ENCODE results near the gene TRPV4.

The TRPV4 gene

DNA sequence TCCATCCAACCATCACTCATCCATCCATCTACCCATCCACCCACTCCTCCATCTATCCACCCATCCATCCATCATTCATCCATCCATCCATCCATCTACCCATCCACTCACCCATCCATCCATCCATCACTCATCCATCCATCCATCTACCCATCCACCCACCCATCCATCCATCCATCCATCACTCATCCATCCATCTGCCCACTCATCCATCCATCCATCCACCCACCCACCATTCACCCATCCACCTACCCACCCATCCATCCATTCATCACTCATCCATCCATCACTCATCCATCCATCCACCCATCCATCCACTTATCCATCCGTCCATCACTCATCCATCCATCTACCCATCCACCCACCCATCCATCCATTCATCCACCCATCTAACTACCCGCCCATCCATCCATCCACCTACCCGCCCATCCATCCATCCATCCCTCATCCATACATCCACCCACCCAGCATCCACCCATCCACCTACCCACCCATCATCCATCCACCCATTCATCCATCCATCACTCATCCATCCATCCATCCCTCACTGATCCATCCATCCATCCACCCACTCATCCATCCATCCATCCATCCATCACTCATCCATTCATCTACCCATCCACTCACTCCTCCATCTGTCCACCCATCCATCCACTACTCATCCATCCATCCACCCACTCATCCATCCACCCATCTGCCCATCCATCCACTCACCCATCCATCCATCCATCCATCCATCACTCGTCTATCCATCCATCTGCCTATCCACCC lies 24.1 kb downstream of the TRPV4 start:
- DNase-seq = no peak

DNA sequence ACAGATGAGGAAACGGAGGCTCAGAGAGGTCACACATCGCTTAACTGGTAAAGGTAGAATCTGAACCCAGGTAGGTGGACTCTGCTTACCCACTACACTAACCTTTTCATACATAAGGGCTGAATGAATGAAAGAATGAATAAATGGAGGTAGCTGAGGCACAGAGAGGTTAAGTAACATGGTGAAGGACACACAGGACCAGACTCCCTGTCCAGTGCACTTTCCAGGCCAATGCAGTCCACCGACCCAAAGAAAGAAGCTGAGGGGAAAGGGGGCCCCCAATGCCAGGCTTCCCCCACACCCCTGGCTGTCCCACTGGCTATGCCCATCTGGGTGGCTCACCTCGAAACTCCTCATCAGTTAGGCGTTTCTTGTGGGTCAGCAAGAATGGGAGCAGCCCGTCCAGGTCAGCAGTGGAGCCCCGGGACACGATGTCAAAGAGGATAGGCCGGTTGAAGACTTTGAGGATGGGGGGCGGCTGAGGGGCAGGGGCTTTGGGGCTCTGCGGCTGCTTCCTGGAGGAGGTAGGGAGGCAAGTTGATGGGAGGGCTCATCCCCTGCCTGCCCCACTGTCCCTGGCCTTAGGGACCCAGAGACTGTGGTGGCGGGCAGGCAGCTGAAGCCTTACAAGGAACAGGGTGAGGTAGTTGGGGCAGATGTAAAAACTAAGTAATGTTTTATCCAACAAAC lies 25.1 kb downstream of the TRPV4 start:
- no peak for DNase-seq

DNA sequence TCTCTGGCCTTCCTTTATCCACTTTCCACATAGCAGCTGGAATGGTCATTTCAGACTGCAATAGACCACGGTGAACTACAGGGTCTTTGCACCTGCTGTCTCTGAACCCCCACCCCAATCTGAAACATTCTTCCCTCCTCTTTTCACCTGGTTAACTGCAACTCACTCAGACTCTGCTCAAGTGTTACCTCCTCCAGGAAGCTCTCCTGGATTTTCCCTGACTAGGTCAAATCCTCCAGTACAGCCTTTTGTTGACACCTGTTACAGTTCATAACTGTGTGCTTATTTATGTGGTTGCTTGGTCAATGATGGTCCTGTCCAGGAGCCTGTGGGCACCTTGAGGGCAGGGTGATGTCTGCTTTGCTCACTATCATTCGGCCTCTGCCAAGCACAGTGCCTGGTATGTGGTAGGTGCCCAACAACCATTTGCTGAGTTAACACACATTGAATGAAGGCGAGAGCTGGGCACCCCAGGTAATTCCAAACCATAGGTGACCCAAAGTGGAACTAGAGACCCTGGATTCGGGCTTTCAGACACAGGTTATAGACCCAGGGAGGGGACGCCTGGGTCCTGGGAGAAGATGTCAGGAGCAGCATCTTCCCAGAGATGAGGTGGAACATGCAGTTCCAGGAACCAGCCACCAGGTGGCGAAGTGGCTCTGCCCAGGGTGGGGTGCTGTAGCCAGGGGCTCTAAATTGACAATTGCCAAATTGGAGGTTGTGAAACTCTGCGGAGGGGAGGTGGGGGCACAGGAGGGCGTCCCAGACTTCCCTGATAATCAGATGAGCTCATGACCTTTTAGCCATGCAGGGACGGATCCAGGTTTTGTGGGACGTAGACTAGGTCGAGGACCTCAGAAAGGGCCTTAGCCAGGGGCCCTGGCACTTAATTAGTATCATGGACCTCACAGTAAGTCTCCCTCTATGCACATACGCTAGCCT lies 28.1 kb downstream of the TRPV4 start:
- peak in 49 of 56 donors; percentile 5 to 78 (median 37) for DNase-seq

GRCh38 chr12:109803678-109804077 lies 29.5 kb downstream of the TRPV4 start:
- DNase-seq = no peak

DNA sequence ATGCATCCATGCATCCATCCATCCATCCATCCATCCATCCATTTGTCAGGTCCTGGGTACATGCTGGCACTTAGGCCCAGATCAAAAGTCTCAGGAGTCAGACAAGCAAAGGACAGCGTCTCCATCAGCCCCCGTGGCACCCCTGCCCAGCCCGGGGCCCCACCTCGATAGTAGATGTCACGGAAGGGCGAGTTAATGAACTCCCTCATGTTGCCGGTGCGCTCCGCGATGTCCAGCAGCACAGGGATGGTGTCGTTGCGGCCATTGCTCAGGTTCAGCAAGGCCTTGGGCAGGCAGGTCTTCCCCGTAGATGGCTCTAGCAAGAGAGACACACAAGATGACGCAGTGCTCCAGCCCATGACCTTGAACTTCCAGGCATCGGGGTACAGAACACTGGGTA lies 30.4 kb downstream of the TRPV4 start:
- no peak for DNase-seq

DNA sequence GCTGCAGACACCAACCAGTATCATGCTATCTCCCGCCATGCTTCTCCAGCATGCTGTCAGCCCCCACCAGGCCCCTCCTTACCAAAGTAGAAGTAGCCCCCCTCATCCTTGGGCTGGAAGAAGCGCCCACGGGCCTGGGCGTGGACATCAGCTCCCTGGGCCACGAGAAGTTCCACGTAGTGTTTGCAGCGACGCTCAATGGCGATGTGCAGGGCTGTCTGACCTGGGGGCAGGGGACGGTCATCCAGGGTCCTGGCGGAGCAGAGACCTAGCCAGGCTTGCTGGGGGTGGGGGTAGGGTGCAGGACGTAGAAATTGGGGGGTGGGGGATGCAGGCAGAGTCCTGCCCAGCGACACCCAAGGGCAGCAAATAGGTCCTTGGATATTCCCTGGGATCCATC lies 32.7 kb downstream of the TRPV4 start:
- no peak for DNase-seq

- DNase-seq = no peak
Observed at GRCh38 chr12:109798691-109799090, 34.5 kb downstream of the TRPV4 start.

DNA sequence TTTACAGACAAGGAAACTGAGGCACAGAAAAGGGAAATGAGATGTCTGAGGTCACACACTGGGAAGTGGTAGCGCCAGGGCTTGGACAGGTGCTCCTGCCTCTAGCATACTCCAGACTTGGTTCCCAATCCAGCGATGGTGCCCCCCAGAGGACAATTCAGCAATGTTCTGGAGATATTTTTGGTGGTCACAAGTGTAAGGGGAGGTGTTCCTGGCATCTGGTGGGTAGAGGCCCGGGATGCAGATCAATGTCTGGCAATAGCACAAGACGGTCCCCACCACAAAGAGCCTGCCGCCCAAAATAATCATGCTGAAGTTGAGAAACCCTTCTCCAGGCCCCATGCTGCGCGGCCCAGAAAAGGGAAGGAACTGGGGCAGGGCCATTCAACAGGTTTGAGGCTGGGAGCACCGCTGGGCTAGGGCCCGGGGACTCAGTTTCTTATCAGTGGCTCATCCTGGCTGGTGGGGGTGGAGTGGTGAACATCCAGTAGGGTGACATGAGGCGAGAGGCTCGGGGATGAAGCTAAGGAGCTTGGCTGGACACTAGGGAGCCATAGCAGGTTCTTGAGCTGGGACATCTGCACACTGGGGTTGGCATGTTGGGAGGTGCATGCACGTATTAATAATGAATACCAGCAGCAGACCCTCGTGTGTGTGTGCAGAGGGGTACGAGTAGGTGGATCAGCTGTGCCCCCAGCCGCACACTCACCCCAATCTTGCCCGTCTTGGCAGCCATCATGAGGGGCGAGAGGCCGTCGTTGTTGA lies 35.1 kb downstream of the TRPV4 start:
- DNase-seq = peak in 2 of 56 donors; percentile 1 to 4

GRCh38 chr12:109796057-109796456 lies 37.1 kb downstream of the TRPV4 start:
- DNase-seq = no peak

- no peak for DNase-seq
Observed at GRCh38 chr12:109795023-109795422, 38.2 kb downstream of the TRPV4 start.

DNA sequence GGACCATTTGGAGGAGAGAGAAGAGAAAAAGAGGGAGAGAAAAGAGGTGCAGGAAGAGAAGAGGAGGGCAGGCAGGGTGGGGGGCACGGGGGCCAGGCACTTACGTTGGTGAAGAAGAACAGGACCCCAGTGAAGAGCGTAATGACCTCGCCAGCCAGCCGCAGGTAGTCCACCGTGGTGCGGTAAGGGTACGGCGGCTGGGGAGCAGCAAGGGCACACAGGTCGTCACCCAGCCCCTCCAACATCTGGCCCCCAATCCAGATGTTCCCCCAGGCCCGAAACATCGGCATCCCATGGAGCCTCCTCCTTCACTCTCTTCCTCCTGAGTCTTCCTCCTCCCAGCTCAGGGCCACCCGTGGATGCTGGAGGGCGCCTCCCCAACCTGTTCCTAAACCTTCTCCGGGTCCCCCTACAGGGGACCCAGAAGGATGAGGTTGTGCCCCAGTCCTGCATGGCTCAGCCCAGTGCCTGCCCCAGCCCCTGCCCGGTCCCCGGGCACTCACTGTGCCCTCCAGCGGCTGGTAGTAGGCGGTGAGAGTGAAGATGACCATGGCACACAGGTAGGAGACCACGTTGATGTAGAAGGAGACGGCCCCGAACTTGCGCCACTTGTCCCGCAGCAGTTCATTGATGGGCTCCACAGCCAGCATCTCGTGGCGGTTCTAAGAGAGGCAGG lies 39.2 kb downstream of the TRPV4 start:
- DNase-seq = no peak

DNA sequence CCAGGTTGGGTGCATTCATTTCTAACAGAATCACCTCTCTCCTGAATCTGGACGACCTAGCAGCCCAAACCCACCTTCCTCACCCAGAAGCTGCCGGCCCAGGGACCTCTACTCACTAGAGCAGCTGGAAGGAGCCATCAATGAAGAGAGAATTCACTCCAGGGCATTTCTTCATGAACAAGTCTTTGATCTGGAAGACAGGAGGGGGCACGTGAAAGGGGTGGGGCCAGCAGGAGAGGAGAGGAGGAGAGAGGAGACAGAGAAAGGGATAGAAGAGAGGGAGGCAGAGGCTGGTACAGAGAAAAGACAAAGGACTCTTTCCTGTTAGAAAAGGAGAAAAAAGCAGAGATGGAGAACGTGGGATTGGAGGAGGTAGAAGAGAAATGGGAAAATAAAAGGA lies 39.8 kb downstream of the TRPV4 start:
- no peak for DNase-seq

DNA sequence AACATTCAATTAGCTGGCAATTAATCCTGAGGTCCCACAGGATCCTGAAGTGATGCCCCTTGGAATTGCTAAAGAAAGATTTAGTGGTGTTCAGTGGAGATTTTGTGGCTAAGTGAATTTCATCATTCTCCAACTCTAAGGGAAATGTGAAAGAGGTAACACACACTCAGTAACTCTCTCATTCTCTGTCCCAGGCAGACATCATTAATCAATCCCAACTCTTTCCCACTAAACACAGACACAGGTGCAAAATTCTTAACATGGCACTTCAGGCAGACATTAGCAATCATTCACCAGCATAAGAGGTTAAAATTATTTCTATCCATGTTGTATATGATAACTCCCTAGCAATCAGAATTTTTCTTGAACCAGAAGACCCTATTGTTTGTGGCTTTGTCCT lies 40.2 kb downstream of the TRPV4 start:
- DNase-seq = no peak

- DNase-seq = no peak
Observed at GRCh38 chr12:109789526-109790048, 43.6 kb downstream of the TRPV4 start.

- DNase-seq = no peak
Observed at GRCh38 chr12:109786799-109787198, 46.4 kb downstream of the TRPV4 start.

- no peak for DNase-seq
Observed at GRCh38 chr12:109785854-109786253, 47.3 kb downstream of the TRPV4 start.

DNA sequence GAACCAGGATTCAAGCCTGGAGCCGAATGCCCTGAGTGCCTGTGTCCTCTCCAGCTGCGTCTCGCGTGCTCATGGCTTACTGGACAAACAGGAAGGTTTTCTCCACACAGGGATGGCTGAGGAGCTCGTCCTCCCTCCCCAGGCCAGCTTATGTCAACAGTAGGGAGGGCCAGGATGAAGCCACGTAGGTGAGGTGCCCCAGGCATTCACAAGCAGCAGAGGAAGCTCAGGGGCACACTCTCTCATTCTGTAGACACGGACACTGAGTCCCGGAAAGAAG lies 49.3 kb downstream of the TRPV4 start:
- no peak for DNase-seq

DNA sequence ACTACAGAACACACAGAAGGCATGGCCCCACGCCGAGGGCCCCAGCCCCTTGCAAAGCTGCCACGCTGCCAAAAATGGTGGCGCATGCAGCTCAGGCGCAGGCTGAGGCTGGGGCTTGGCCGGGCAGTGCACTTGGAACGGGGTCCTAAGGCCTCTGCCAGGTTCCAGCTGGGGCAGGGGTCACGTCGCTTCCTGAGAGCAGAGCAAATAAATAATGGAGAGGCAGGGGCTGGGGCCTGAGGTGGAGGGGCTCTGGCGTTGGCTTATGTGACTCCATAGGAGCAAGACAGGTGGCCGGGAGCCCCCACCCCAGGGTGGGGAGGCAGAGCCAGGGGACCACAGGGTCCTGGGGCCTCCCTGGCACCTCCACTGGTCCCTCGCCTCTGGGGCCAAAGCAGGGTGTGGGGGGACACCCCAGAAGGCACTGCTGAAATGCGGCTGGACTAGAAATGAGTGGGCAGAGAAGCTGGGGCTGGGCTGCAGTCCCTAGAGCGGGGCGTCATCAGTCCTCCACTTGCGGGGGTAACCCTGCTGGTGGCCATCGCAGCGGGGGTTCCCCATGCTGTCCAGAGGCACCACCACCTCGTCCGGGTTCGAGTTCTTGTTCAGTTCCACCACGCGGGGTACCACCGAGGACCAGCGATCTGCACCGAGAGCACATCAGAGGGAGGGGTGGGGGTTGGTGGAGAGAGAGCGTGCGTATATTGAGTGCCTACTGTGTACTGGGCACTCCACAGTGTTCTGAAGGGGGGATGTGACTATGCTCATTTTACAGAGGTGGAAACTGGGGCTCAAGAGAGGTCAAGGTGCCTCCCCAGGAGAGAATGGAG lies 49.8 kb downstream of the TRPV4 start:
- no peak for DNase-seq

DNA sequence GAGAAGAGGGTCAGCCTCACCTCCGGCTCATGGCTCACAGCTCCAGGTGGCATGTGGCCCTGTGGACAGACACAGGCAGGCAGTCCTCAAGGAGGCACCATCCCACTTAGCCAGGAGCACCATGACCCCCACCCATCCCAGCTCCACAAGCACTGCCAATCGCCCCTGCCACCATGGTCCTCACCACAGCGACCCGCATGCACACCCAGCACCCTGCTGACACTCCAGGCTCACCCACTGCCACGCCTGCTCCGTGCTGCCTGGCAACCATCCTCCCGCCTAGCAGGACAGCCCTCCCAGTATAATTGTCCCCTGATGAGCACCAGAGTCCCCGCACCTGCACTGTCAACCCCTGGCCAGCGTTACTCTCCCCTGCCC lies 50.9 kb downstream of the TRPV4 start:
- no peak for DNase-seq
